GM18505 (cell line): ENCODE data around the gene OR8B4.
A peak's percentile ranks its signal among the peaks of the same experiment; 100 is the strongest.
"Not testable (repeated sequence)": the region's sequence is repeated elsewhere in the genome, so short reads cannot be mapped to it uniquely, and the experiment has no call there.

Experiments
- ATAC-seq: cut with Tn5 transposase; IDR thresholded peaks from one replicate; pipeline ENCODE4 v1.9.1; 2021; ENCODE audit not compliant: unreplicated experiment
- POLR2A ChIP-seq: IDR thresholded peaks from 4 replicates; pipeline ENCODE4 v1.6.1; 2011; ENCODE audit warnings: borderline replicate concordance; ENCODE audit not compliant: insufficient read depth, insufficient read length; ENCODE audit errors: extremely low read depth

The OR8B4 gene

GRCh38 chr11:124442442-124442841 lies 17.8 kb upstream of the OR8B4 start:
- TF ChIP-seq POLR2A: no peak
- ATAC-seq: no peak

- ATAC-seq: no peak
- no peak for TF ChIP-seq POLR2A
Observed at GRCh38 chr11:124441519-124441918, 16.8 kb upstream of the OR8B4 start.

DNA sequence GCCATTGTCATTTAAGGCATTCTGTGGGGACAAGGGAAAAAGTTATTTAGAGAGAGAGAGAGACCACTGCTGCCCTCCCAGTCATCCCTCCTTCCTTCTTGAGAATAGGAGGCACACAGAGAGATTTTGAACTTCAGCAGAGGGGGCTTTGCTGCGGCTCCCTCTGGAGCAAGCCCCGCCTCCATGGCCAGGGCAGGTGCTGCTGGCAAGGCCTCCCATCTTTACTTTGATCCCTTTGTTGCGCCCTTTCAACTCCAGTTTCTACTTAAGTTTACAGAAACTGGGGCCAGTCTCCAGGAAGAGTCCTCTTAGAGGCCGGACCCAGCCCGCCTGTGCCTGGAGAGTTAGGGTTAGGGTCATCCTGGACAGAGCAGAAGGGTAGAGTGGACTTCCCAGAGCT lies 16.4 kb upstream of the OR8B4 start:
- no peak for TF ChIP-seq POLR2A
- ATAC-seq: no peak

- ATAC-seq: no peak
- TF ChIP-seq POLR2A: no peak
Observed at GRCh38 chr11:124440608-124441007, 15.9 kb upstream of the OR8B4 start.

GRCh38 chr11:124434699-124435098 lies 10.0 kb upstream of the OR8B4 start:
- TF ChIP-seq POLR2A: no peak

GRCh38 chr11:124429599-124429998 lies 4.9 kb upstream of the OR8B4 start:
- no peak for ATAC-seq
- no peak for TF ChIP-seq POLR2A

More at GRCh38 chr11:124434699-124435098, 10.0 kb upstream of the OR8B4 start:
- no peak for ATAC-seq

DNA sequence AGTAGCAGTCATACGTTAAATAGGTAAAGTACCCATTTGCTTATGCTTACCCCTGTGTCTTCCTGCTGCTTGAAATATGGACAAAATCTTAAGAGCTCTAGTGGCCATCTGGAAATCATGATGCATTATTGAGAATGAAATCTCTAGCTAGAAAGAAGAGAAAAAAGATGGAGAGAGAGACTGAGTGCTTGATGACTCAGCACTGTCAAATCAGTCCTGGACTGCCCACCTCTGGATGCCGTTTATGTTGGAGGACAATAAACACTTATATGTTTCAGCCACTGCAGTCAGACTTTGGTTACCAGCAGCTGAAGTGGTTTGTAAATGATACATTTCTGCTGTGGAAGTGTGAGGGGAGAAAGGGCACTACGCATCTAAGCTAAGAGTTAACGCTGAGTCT lies 3.6 kb downstream of the OR8B4 start:
- no peak for TF ChIP-seq POLR2A

GRCh38 chr11:124415356-124415923 lies 9.2 kb downstream of the OR8B4 start:
- TF ChIP-seq POLR2A: no peak
- ATAC-seq: no peak

More for the DNA sequence above, 3.6 kb downstream of the OR8B4 start:
- no peak for ATAC-seq

- no peak for ATAC-seq
- no peak for TF ChIP-seq POLR2A
Observed at GRCh38 chr11:124409906-124410305, 14.8 kb downstream of the OR8B4 start.

GRCh38 chr11:124405581-124405980 lies 19.1 kb downstream of the OR8B4 start:
- no peak for ATAC-seq
- TF ChIP-seq POLR2A: no peak

DNA sequence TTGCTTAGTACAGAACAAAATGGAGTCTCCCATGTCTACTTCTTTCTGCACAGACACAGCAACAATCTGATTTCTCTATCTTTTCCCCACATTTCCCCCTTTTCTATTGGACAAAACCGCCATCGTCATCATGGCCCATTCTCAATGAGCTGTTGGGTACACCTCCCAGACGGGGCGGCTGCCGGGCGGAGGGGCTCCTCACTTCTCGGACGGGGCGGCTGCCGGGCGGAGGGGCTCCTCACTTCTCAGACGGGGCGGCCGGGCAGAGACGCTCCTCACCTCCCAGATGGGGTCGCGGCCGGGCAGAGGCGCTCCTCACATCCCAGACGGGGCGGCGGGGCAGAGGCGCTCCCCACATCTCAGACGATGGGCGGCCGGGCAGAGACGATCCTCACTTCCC lies 21.5 kb downstream of the OR8B4 start:
- ATAC-seq: not testable (repeated sequence)

GRCh38 chr11:124402326-124402922 lies 22.2 kb downstream of the OR8B4 start:
- peak; percentile 85 for ATAC-seq
- no peak for TF ChIP-seq POLR2A

GRCh38 chr11:124398924-124399323 lies 25.7 kb downstream of the OR8B4 start, which contains the start of gene OR8B3:
Gene OR8B3, minus strand, starts transcription at chr11:124399024. Its CDS starts 1,673 bp downstream, at chr11:124397351.
- no peak for ATAC-seq
- no peak for TF ChIP-seq POLR2A

GRCh38 chr11:124396847-124397246 lies 27.8 kb downstream of the OR8B4 start:
- ATAC-seq: not testable (repeated sequence)

DNA sequence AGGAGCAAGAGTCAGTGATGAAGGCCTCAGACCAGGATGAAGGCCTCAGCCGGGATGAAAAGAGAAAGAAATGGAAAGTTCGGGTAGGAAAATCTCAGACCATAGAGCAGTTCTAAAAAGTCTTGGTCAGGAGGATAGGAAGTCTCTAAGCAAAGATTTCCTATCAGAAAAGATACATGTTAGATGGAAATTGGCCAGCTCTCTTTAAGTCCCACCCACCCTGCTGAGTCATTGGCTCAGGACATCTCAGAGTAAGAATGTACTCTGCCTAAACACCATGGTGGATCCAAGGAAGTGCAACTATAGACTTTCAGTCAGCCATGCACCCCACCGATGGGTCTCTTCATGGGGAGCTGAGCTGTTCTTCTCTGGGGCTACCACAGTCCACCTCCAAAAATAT lies 30.3 kb downstream of the OR8B4 start:
- no peak for TF ChIP-seq POLR2A
- ATAC-seq: no peak
